ENCODE data around the gene RREB1.

- no peak for TF ChIP-seq POLR2A (IDR thresholded peaks at IDR 0.05)
- TF ChIP-seq, protein P1, sequence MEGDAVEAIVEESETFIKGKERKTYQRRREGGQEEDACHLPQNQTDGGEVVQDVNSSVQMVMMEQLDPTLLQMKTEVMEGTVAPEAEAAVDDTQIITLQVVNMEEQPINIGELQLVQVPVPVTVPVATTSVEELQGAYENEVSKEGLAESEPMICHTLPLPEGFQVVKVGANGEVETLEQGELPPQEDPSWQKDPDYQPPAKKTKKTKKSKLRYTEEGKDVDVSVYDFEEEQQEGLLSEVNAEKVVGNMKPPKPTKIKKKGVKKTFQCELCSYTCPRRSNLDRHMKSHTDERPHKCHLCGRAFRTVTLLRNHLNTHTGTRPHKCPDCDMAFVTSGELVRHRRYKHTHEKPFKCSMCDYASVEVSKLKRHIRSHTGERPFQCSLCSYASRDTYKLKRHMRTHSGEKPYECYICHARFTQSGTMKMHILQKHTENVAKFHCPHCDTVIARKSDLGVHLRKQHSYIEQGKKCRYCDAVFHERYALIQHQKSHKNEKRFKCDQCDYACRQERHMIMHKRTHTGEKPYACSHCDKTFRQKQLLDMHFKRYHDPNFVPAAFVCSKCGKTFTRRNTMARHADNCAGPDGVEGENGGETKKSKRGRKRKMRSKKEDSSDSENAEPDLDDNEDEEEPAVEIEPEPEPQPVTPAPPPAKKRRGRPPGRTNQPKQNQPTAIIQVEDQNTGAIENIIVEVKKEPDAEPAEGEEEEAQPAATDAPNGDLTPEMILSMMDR (IDR thresholded peaks at IDR 0.05), result no peak
These were observed 64.9 kb downstream of the RREB1 start for GRCh38 chr6:7172649-7173048.

Data from testis (tissue), 2 donors.